HG03045 (cell line): Measurements from ENCODE around the gene XPNPEP2.

Experiments
- ATAC-seq: cut with Tn5 transposase; IDR thresholded peaks from one replicate; pipeline ENCODE4 v1.9.1; 2021; ENCODE audit warnings: mild to moderate bottlenecking, moderate library complexity; ENCODE audit not compliant: unreplicated experiment

Gene XPNPEP2

GRCh38 chrX:129795584-129795983 is 56.8 kb downstream of the XPNPEP2 start:
- no peak for ATAC-seq

- ATAC-seq: no peak
Observed at GRCh38 chrX:129797251-129797906, 58.6 kb downstream of the XPNPEP2 start.

- ATAC-seq: no peak
Observed at GRCh38 chrX:129798456-129798855, 59.7 kb downstream of the XPNPEP2 start.

GRCh38 chrX:129798888-129799287 is 60.1 kb downstream of the XPNPEP2 start:
- no peak for ATAC-seq

GRCh38 chrX:129800186-129800585 is 61.4 kb downstream of the XPNPEP2 start:
- no peak for ATAC-seq

- no peak for ATAC-seq
Observed at GRCh38 chrX:129802863-129803262, 64.1 kb downstream of the XPNPEP2 start.

GRCh38 chrX:129804806-129805205 is 66.0 kb downstream of the XPNPEP2 start:
- ATAC-seq: no peak

GRCh38 chrX:129808158-129808828 is 69.5 kb downstream of the XPNPEP2 start:
- no peak for ATAC-seq

- ATAC-seq: no peak
Observed at GRCh38 chrX:129808829-129809796, 70.3 kb downstream of the XPNPEP2 start.

GRCh38 chrX:129813662-129814368 is 75.0 kb downstream of the XPNPEP2 start:
- ATAC-seq: no peak

GRCh38 chrX:129818123-129818522 is 79.3 kb downstream of the XPNPEP2 start:
- ATAC-seq: no peak
